HepG2 (cell line): ENCODE data around the gene B3GNT5. TPM values are rescaled to one million over a fixed set of nuclear protein-coding genes. Genes with fewer than 3 reads are reported as not detected.

Experiments used
- ATAC-seq: fragments of 200-7000 bp; cut with Tn5 transposase; 3 replicates; pipeline ENCODE4 v1.9.1; 2020; ENCODE audit warnings: mild to moderate bottlenecking, moderate library complexity
- BruUV-seq: library from RNA; stranded (reverse); fragments of 400-500 nt; replicated peaks from 2 replicates; lab custom pipeline; 2021; lab: Mats Ljungman, UMichigan
- CTCF ChIA-PET: fragments of 300-600 bp; formaldehyde crosslinking; extraction: SDS; loops from one replicate; lab custom pipeline; 2021; ENCODE audit warnings: low total read pairs, inconsistent platforms, low intra/inter-chr PET ratio; lab: Yijun Ruan, JAX
- POLR2A ChIA-PET: fragments of 350-600 bp; sonication (Branson Sonifier 250); formaldehyde crosslinking; loops from one replicate; lab custom pipeline; 2020; ENCODE audit warnings: antibody characterized with exemption, inconsistent platforms; lab: Yijun Ruan, JAX
- DNase-seq: peaks from one replicate; pipeline ENCODE4 v3.0.0-alpha.2; 2015; ENCODE audit warnings: low spot score
- FAIRE-seq: peaks from 3 replicates; lab custom pipeline; 2011; peaks lifted over from hg19 to GRCh38; lab: Jason Lieb, UNC
- H2AFZ ChIP-seq: one replicate; pipeline ENCODE4 v1.6.1; 2011; ENCODE audit warnings: low read length, inconsistent platforms
- H3K27ac ChIP-seq: fragments of 300-600 bp; 3 replicates; pipeline ENCODE4 v1.8.0; 2011; ENCODE audit warnings: mixed run types, mild to moderate bottlenecking, mixed read lengths, low read length, inconsistent platforms; ENCODE audit not compliant: insufficient read depth; ENCODE audit errors: extremely low read length
- H3K27me3 ChIP-seq, 2 experiments: fragments of 200-600 bp in 1 of 2; 2 replicates in 1 of 2; 3 replicates in 1 of 2; pipeline versions ENCODE4 v1.6.0 to v1.8.0; 2011; ENCODE audit warnings: low read length in 2 of 2, mild to moderate bottlenecking in 2 of 2, moderate library complexity in 2 of 2, inconsistent platforms in 1 of 2; ENCODE audit not compliant: insufficient read depth in 2 of 2, control insufficient read depth in 1 of 2
- H3K36me3 ChIP-seq, 2 experiments: fragments of 200-600 bp in 1 of 2; replicated peaks in 1 of 2; 2 replicates in 1 of 2; 3 replicates in 1 of 2; pipeline versions ENCODE4 v1.5.1 to v1.8.0; 2011; ENCODE audit warnings: low read length in 2 of 2, inconsistent platforms in 1 of 2; ENCODE audit not compliant: insufficient read depth in 2 of 2, control insufficient read depth in 1 of 2
- H3K4me1 ChIP-seq: 2 replicates; pipeline ENCODE4 v1.5.1; 2012; ENCODE audit warnings: low read length, inconsistent platforms; ENCODE audit not compliant: insufficient read depth
- H3K4me2 ChIP-seq: 2 replicates; pipeline ENCODE4 v1.6.0; 2011; ENCODE audit warnings: low read depth, low read length, inconsistent platforms
- H3K4me3 ChIP-seq, 3 experiments: fragments of 200-600 bp in 1 of 3; sonication (generic), shearing (Covaris generic) in 1 of 3; replicated peaks in 1 of 3; 2 replicates each; pipeline ENCODE4 v1.5.1; 2011 to 2016; ENCODE audit warnings: low read length in 3 of 3, inconsistent platforms in 2 of 3, low read depth in 2 of 3, mild to moderate bottlenecking in 2 of 3, control low read depth in 1 of 3, mixed read lengths in 1 of 3; ENCODE audit not compliant: insufficient read depth in 1 of 3
- H3K79me2 ChIP-seq: one replicate; pipeline ENCODE4 v1.6.1; 2011; ENCODE audit warnings: low read length, inconsistent platforms; ENCODE audit not compliant: insufficient read depth
- H3K9ac ChIP-seq: 2 replicates; pipeline ENCODE4 v1.6.0; 2011; ENCODE audit warnings: mild to moderate bottlenecking, low read depth, low read length, inconsistent platforms; ENCODE audit not compliant: insufficient read depth
- H3K9me3 ChIP-seq: 2 replicates; pipeline ENCODE4 v1.5.1; 2012; ENCODE audit warnings: mild to moderate bottlenecking, low read length
- H4K20me1 ChIP-seq: 2 replicates; pipeline ENCODE4 v1.6.0; 2011; ENCODE audit warnings: inconsistent platforms, mild to moderate bottlenecking, low read length, moderate library complexity; ENCODE audit not compliant: insufficient read depth
- ATF4 ChIP-seq, 2 experiments: fragments of 450-650 bp in 1 of 2; sonication (generic) in 1 of 2; formaldehyde crosslinking; IDR thresholded peaks; 2 replicates each; pipeline versions ENCODE4 v1.5.0 to v1.8.0; 2020 to 2022; ENCODE audit warnings: mild to moderate bottlenecking in 1 of 2, missing genetic modification reagents in 1 of 2
- CAMTA2 ChIP-seq: sonication (generic); formaldehyde crosslinking; IDR thresholded peaks from 2 replicates; pipeline ENCODE4 v1.4.0; 2020; ENCODE audit warnings: mild to moderate bottlenecking, missing genetic modification reagents, borderline replicate concordance
- CREM ChIP-seq, 2 experiments: sonication (generic) in 1 of 2; formaldehyde crosslinking in 1 of 2; IDR thresholded peaks; 2 replicates each; pipeline versions ENCODE4 v1.4.0 to v1.6.1; 2016 to 2020; ENCODE audit warnings: antibody characterized with exemption in 1 of 2, mild to moderate bottlenecking in 1 of 2, missing genetic modification reagents in 1 of 2
- FOXA3 ChIP-seq: IDR thresholded peaks from 2 replicates; pipeline ENCODE4 v1.6.1; 2016; ENCODE audit warnings: missing genetic modification reagents, missing compliant biosample characterization
- FOXP1 ChIP-seq, 2 experiments: fragments of 450-650 bp in 1 of 2; IDR thresholded peaks; 2 replicates each; pipeline ENCODE4 v1.6.1; 2017 to 2018; ENCODE audit warnings: antibody characterized with exemption in 1 of 2
- GFI1 ChIP-seq: sonication (generic); formaldehyde crosslinking; IDR thresholded peaks from 2 replicates; pipeline ENCODE4 v1.5.0; 2020; ENCODE audit warnings: missing genetic modification reagents, mild to moderate bottlenecking, borderline replicate concordance
- HHEX ChIP-seq: IDR thresholded peaks from 2 replicates; pipeline ENCODE4 v1.6.1; 2016; ENCODE audit warnings: control low read depth
- HMG20B ChIP-seq: conservative IDR thresholded peaks from 2 replicates; pipeline ENCODE4 v1.6.1; 2016; ENCODE audit warnings: missing genetic modification reagents, missing compliant biosample characterization
- KDM1A ChIP-seq: IDR thresholded peaks from 2 replicates; pipeline ENCODE4 v1.6.1; 2016; ENCODE audit warnings: missing compliant biosample characterization
- NCOR1 ChIP-seq: fragments of 200-600 bp; sonication (generic); IDR thresholded peaks from 2 replicates; pipeline ENCODE4 v1.7.0; 2017; ENCODE audit warnings: antibody characterized with exemption, low read length, borderline replicate concordance
- SMAD3 ChIP-seq: sonication (generic); formaldehyde crosslinking; IDR thresholded peaks from 2 replicates; pipeline ENCODE4 v1.4.0; 2020; ENCODE audit warnings: missing genetic modification reagents
- ZNF431 ChIP-seq: sonication (generic); formaldehyde crosslinking; IDR thresholded peaks from 2 replicates; pipeline ENCODE4 v1.9.0; 2022; ENCODE audit warnings: missing genetic modification reagents, low read depth, mild to moderate bottlenecking, borderline replicate concordance
- WGBS: methylation state at CpG from one replicate; pipeline ENCODE4 v1.1.6; 2017; ENCODE audit warnings: low lambda C conversion rate; 5-methylcytosine and 5-hydroxymethylcytosine counted together
- in situ Hi-C: cut with HindIII; loops from 2 replicates; pipeline ENCODE4 v1.10.0; 2017; ENCODE audit warnings: low pct_unique_long_range_greater_than_20kb; ENCODE audit not compliant: extremely low pct_ligation_motif_present
- intact Hi-C: fragments of 100-400 bp; cut with micrococcal nuclease; formaldehyde crosslinking; loops from one replicate; pipeline ENCODE4 v1.10.0; 2022; ENCODE audit not compliant: unreplicated experiment
- polyA plus RNA-seq, 8 experiments: library from polyadenylated mRNA; depleted of rRNA in 3 of 8; stranded (reverse) in 7 of 8; unstranded in 1 of 8; fragments of >200 nt; fragmentation: Illumina TruSeq in 4 of 8; extraction: Trizol in 4 of 8; gene quantifications; 2 replicates each; pipeline versions ENCODE4 v1.2.1 to v1.2.3, GENCODE V29; 2011 to 2016; ENCODE audit warnings: low read depth in 4 of 8, missing spikeins in 1 of 8, mixed read lengths in 1 of 8; ENCODE audit not compliant: insufficient read depth in 1 of 8
- total RNA-seq, 5 experiments: library from RNA; depleted of rRNA; stranded (reverse); fragments of >200 nt; fragmentation: Illumina TruSeq; extraction: Trizol; gene quantifications; 2 replicates each; pipeline ENCODE4 v1.2.3, GENCODE V29; 2016; ENCODE audit warnings: low read depth in 1 of 5
- TF ChIP-seq, protein P1 (sequence below): IDR thresholded peaks from 2 replicates; pipeline ENCODE4 v1.6.1; 2016; ENCODE audit warnings: low read depth, missing genetic modification reagents, missing compliant biosample characterization
- TF ChIP-seq, protein P2 (sequence below): sonication (generic); formaldehyde crosslinking; IDR thresholded peaks from 2 replicates; pipeline ENCODE4 v1.5.1; 2020; ENCODE audit warnings: mild to moderate bottlenecking, missing genetic modification reagents, moderate library complexity

Gene B3GNT5
- total and polyA plus RNA-seq, 2 of the 13 experiments (the other 11 are each of a cell fraction or from before 2014, with no cell fraction given): not detected

DNA sequence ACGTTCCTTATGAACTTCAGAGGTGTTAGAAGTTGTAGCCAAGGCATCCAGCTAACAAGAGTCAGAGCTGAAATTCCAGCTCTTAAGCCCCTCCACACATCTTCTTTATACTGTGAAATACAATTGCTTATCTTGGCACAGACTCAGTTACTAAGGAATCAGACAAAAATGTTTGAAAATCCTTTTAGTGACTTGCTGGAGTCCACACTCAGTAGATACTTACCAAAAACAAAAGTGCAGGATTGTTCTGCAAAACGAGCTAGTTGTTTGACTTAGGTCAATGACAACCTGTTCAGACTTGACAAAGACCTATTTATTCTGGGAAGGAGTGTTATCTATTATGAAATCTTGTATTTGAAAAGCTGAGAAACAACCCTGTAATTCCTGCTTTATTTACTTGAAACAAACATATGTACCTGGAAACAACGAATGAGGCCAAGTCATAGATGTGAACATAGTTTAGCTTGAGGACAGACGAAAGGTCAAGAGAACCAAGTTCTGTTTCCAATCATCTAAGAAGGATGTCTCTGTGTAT is 38.5 kb downstream of the B3GNT5 start:
- no TSS peak for BruUV-seq
- H3K9me3 ChIP-seq: no peaks in the 10 kb centered on the region
- no peaks in the 10 kb centered on the region for H3K79me2 ChIP-seq
- H4K20me1 ChIP-seq: no peaks in the 10 kb centered on the region
- no peaks in the 10 kb centered on the region for H3K36me3 ChIP-seq
- H3K27ac ChIP-seq: no peak overlapping the region
- intact Hi-C loops (no loop called here), in situ Hi-C loops (no loop called here)
- 5% methylated on average over 4 of the region's 4 CpGs for WGBS
- POLR2A ChIA-PET: no interaction called here
- CTCF ChIA-PET: no interaction called here
- peak; percentile 83 for ATAC-seq
- peak; percentile 78 for DNase-seq
- H3K4me1 ChIP-seq: peaks cover 14% of the 10 kb centered on the region
- H3K4me2 ChIP-seq: no peak overlapping the region
- H3K27me3 ChIP-seq: peaks cover 1 to 27% of the 10 kb centered on the region in 2 experiments; a peak in 3 of 5 replicates
- no peak overlapping the region for H2AFZ ChIP-seq
- H3K4me3 ChIP-seq: no peak overlapping the region
- peak; percentile 43 for FAIRE-seq
- H3K9ac ChIP-seq: no peak overlapping the region
- TF ChIP-seq ZNF431 (CRISPR knock-in tag): no peak
- TF ChIP-seq HHEX (CRISPR knock-in tag): peak; percentile 97
- TF ChIP-seq SMAD3: peak; percentile 77; the same call in 1 of the 2 replicates
- peak; percentile 49; the same call in 1 of the 2 replicates for TF ChIP-seq FOXP1 (IDR thresholded peaks at IDR 0.05)
- peak; percentile 83 for TF ChIP-seq FOXP1 (CRISPR knock-in tag; IDR thresholded peaks at IDR 0.05)
- 0 out of 2 replicates have a peak, but pooled peaks have one; percentile 20 for TF ChIP-seq KDM1A
- peak; percentile 54; the same call in 1 of the 2 replicates for TF ChIP-seq CREM (IDR thresholded peaks at IDR 0.05)
- no peak for TF ChIP-seq CREM (CRISPR knock-in tag; IDR thresholded peaks at IDR 0.05)
- TF ChIP-seq CAMTA2 (CRISPR knock-in tag): no peak
- peak; percentile 79 for TF ChIP-seq GFI1 (CRISPR knock-in tag)
- peak in 1 of 2 experiments; percentile 83; a peak in 2 of 4 replicates for TF ChIP-seq ATF4 (CRISPR knock-in tag; IDR thresholded peaks at IDR 0.05)
- TF ChIP-seq, protein P1, sequence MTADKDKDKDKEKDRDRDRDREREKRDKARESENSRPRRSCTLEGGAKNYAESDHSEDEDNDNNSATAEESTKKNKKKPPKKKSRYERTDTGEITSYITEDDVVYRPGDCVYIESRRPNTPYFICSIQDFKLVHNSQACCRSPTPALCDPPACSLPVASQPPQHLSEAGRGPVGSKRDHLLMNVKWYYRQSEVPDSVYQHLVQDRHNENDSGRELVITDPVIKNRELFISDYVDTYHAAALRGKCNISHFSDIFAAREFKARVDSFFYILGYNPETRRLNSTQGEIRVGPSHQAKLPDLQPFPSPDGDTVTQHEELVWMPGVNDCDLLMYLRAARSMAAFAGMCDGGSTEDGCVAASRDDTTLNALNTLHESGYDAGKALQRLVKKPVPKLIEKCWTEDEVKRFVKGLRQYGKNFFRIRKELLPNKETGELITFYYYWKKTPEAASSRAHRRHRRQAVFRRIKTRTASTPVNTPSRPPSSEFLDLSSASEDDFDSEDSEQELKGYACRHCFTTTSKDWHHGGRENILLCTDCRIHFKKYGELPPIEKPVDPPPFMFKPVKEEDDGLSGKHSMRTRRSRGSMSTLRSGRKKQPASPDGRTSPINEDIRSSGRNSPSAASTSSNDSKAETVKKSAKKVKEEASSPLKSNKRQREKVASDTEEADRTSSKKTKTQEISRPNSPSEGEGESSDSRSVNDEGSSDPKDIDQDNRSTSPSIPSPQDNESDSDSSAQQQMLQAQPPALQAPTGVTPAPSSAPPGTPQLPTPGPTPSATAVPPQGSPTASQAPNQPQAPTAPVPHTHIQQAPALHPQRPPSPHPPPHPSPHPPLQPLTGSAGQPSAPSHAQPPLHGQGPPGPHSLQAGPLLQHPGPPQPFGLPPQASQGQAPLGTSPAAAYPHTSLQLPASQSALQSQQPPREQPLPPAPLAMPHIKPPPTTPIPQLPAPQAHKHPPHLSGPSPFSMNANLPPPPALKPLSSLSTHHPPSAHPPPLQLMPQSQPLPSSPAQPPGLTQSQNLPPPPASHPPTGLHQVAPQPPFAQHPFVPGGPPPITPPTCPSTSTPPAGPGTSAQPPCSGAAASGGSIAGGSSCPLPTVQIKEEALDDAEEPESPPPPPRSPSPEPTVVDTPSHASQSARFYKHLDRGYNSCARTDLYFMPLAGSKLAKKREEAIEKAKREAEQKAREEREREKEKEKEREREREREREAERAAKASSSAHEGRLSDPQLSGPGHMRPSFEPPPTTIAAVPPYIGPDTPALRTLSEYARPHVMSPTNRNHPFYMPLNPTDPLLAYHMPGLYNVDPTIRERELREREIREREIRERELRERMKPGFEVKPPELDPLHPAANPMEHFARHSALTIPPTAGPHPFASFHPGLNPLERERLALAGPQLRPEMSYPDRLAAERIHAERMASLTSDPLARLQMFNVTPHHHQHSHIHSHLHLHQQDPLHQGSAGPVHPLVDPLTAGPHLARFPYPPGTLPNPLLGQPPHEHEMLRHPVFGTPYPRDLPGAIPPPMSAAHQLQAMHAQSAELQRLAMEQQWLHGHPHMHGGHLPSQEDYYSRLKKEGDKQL: peak; percentile 97
- TF ChIP-seq, protein P2, sequence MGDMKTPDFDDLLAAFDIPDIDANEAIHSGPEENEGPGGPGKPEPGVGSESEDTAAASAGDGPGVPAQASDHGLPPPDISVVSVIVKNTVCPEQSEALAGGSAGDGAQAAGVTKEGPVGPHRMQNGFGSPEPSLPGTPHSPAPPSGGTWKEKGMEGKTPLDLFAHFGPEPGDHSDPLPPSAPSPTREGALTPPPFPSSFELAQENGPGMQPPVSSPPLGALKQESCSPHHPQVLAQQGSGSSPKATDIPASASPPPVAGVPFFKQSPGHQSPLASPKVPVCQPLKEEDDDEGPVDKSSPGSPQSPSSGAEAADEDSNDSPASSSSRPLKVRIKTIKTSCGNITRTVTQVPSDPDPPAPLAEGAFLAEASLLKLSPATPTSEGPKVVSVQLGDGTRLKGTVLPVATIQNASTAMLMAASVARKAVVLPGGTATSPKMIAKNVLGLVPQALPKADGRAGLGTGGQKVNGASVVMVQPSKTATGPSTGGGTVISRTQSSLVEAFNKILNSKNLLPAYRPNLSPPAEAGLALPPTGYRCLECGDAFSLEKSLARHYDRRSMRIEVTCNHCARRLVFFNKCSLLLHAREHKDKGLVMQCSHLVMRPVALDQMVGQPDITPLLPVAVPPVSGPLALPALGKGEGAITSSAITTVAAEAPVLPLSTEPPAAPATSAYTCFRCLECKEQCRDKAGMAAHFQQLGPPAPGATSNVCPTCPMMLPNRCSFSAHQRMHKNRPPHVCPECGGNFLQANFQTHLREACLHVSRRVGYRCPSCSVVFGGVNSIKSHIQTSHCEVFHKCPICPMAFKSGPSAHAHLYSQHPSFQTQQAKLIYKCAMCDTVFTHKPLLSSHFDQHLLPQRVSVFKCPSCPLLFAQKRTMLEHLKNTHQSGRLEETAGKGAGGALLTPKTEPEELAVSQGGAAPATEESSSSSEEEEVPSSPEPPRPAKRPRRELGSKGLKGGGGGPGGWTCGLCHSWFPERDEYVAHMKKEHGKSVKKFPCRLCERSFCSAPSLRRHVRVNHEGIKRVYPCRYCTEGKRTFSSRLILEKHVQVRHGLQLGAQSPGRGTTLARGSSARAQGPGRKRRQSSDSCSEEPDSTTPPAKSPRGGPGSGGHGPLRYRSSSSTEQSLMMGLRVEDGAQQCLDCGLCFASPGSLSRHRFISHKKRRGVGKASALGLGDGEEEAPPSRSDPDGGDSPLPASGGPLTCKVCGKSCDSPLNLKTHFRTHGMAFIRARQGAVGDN: no peak
- peak; percentile 84 for TF ChIP-seq HMG20B (CRISPR knock-in tag)
- peak; percentile 95 for TF ChIP-seq FOXA3 (CRISPR knock-in tag)
- TF ChIP-seq NCOR1: peak; percentile 53; the same call in 1 of the 2 replicates
